ENCODE measurements around the gene TRIM62.
A peak's percentile ranks its signal among the peaks of the same experiment; 100 is the strongest.

The TRIM62 gene

DNA sequence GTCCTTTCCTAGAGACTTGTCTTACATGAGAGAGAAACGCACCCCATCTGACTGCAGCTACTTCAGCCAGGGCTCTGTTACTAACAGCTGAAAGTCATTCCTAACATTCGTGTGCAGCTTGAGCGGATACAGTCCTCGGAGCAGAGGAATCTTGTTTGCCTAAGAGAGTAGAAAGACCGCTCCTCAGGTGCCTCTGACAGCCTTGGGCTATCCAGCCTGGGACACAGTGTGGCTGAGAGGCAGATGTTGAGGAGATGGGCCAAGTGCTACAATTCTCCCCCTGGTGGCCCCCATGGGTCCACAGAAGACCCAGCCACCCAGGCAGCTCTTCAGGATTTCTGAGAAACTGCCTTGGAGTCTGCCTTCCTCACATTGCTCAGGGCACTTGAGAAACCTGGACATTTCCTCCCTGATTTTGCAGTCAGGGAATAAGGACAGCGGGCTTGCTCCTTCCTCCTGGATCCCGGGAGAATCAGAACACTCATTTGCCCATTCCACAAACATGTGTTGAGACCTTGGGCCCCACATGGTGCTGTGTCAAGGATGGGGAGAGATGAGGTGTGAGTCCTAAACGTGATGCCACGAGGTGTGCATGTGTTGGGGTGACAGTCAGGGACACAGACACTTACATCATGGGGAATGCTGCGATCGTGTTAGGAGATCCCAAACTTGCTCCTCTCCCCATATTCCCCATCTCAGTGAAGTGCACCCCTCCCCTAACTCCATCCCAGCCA lies 13.1 kb downstream of the TRIM62 start:
- Histone ChIP-seq H2BK120ac (ENCODE audit: insufficient read depth, low read length, poor library complexity) (no peak overlapping the region), H4K8ac (ENCODE audit: low read depth, low read length) (no peak overlapping the region), H3K4me2 (ENCODE audit: low read length) (no peak overlapping the region), H3K9ac (ENCODE audit: low read length) (no peak overlapping the region), H4K91ac (ENCODE audit: low read depth, low read length) (no peak overlapping the region), H3K4me1 (ENCODE audit: control insufficient read depth in 1 of 2, insufficient read depth in 2 of 2, low read length in 2 of 2) (peaks cover 12 to 26% of the 10 kb centered on the region in 2 experiments), H2AFZ (ENCODE audit: insufficient read depth, low read length, poor library complexity) (no peak overlapping the region), H2BK5ac (ENCODE audit: low read depth, low read length, poor library complexity) (no peak overlapping the region), H3K79me1 (ENCODE audit: low read length) (peaks cover 10% of the 10 kb centered on the region), H3K36me3 (ENCODE audit: control insufficient read depth in 1 of 2, insufficient read depth in 2 of 2, low read length in 2 of 2) (no peaks in the 10 kb centered on the region), H3K27ac (ENCODE audit: low read depth, low read length) (no peak overlapping the region), H2AK5ac (ENCODE audit: low read length) (no peak overlapping the region), H3K79me2 (ENCODE audit: control insufficient read depth, insufficient read depth, low read length, poor library complexity) (no peaks in the 10 kb centered on the region), H3K9me3 (ENCODE audit: insufficient read depth, low read depth, low read length) (peaks cover 2% of the 10 kb centered on the region), H3K23ac (ENCODE audit: low read length) (no peak overlapping the region), H3K4ac (ENCODE audit: low read depth, low read length) (no peak overlapping the region), H3K14ac (ENCODE audit: low read length) (no peak overlapping the region), H3K18ac (ENCODE audit: low read length) (no peak overlapping the region), H3K27me3 (ENCODE audit: insufficient read depth, low read length) (no peaks in the 10 kb centered on the region), H4K12ac (ENCODE audit: low read depth, low read length) (no peak overlapping the region), H3K4me3 (ENCODE audit: low read depth, low read length) (no peak overlapping the region), H2BK12ac (ENCODE audit: low read length) (no peak overlapping the region)
- DNase-seq = peak; percentile 93 to 97
- WGBS (ENCODE audit: extremely low coverage, insufficient coverage, insufficient read length) = no CpG with 5 or more reads among the region's 11 CpGs

- no peak overlapping the region for H2BK5ac ChIP-seq (ENCODE audit: low read depth, low read length, poor library complexity)
These were observed 14.0 kb downstream of the TRIM62 start for GRCh38 chr1:33167650-33168447.

GRCh38 chr1:33165809-33166208 lies 16.0 kb downstream of the TRIM62 start:
- H3K9me3 ChIP-seq (ENCODE audit: insufficient read depth, low read depth, low read length) = peaks cover 2% of the 10 kb centered on the region
- no peaks in the 10 kb centered on the region for H3K79me2 ChIP-seq (ENCODE audit: control insufficient read depth, insufficient read depth, low read length, poor library complexity)
- peak overlapping the region; percentile 53 for H2BK12ac ChIP-seq (ENCODE audit: low read length)
- H3K27me3 ChIP-seq (ENCODE audit: insufficient read depth, low read length) = no peaks in the 10 kb centered on the region
- no peak overlapping the region for H3K18ac ChIP-seq (ENCODE audit: low read length)
- no peak overlapping the region for H3K4me3 ChIP-seq (ENCODE audit: low read depth, low read length)
- no peak overlapping the region for H3K23ac ChIP-seq (ENCODE audit: low read length)
- peaks cover 17 to 35% of the 10 kb centered on the region in 2 experiments for H3K4me1 ChIP-seq (ENCODE audit: control insufficient read depth in 1 of 2, insufficient read depth in 2 of 2, low read length in 2 of 2)
- H4K91ac ChIP-seq (ENCODE audit: low read depth, low read length) = no peak overlapping the region
- H4K12ac ChIP-seq (ENCODE audit: low read depth, low read length) = no peak overlapping the region
- peaks cover 12% of the 10 kb centered on the region for H3K79me1 ChIP-seq (ENCODE audit: low read length)
- H3K9ac ChIP-seq (ENCODE audit: low read length) = no peak overlapping the region
- no peak overlapping the region for H2AK5ac ChIP-seq (ENCODE audit: low read length)
- no peak overlapping the region for H2BK120ac ChIP-seq (ENCODE audit: insufficient read depth, low read length, poor library complexity)
- no peak overlapping the region for H2BK5ac ChIP-seq (ENCODE audit: low read depth, low read length, poor library complexity)
- no peaks in the 10 kb centered on the region for H3K36me3 ChIP-seq (ENCODE audit: control insufficient read depth in 1 of 2, insufficient read depth in 2 of 2, low read length in 2 of 2)
- no peak overlapping the region for H4K8ac ChIP-seq (ENCODE audit: low read depth, low read length)
- no CpG with 5 or more reads among the region's 6 CpGs for WGBS (ENCODE audit: extremely low coverage, insufficient coverage, insufficient read length)
- no peak overlapping the region for H3K4me2 ChIP-seq (ENCODE audit: low read length)
- no peak overlapping the region for H3K4ac ChIP-seq (ENCODE audit: low read depth, low read length)
- DNase-seq = no peak
- no peak overlapping the region for H3K27ac ChIP-seq (ENCODE audit: low read depth, low read length)
- no peak overlapping the region for H2AFZ ChIP-seq (ENCODE audit: insufficient read depth, low read length, poor library complexity)
- H3K14ac ChIP-seq (ENCODE audit: low read length) = no peak overlapping the region

More at GRCh38 chr1:33167650-33168447, 14.0 kb downstream of the TRIM62 start:
- peaks cover 2% of the 10 kb centered on the region for H3K9me3 ChIP-seq (ENCODE audit: insufficient read depth, low read depth, low read length)
- peak; percentile 80 to 89 for DNase-seq
- no peaks in the 10 kb centered on the region for H3K79me2 ChIP-seq (ENCODE audit: control insufficient read depth, insufficient read depth, low read length, poor library complexity)
- H3K36me3 ChIP-seq (ENCODE audit: control insufficient read depth in 1 of 2, insufficient read depth in 2 of 2, low read length in 2 of 2) = no peaks in the 10 kb centered on the region
- H2BK120ac ChIP-seq (ENCODE audit: insufficient read depth, low read length, poor library complexity) = peak overlapping the region; percentile 19
- H2AFZ ChIP-seq (ENCODE audit: insufficient read depth, low read length, poor library complexity) = no peak overlapping the region
- peaks cover 10% of the 10 kb centered on the region for H3K79me1 ChIP-seq (ENCODE audit: low read length)
- no CpG with 5 or more reads among the region's 4 CpGs for WGBS (ENCODE audit: extremely low coverage, insufficient coverage, insufficient read length)
- no peak overlapping the region for H4K12ac ChIP-seq (ENCODE audit: low read depth, low read length)
- H2AK5ac ChIP-seq (ENCODE audit: low read length) = peak overlapping the region; percentile 23
- no peak overlapping the region for H4K8ac ChIP-seq (ENCODE audit: low read depth, low read length)
- H3K14ac ChIP-seq (ENCODE audit: low read length) = no peak overlapping the region
- H3K9ac ChIP-seq (ENCODE audit: low read length) = no peak overlapping the region
- peaks cover 13 to 32% of the 10 kb centered on the region in 2 experiments for H3K4me1 ChIP-seq (ENCODE audit: control insufficient read depth in 1 of 2, insufficient read depth in 2 of 2, low read length in 2 of 2)
- H3K4me2 ChIP-seq (ENCODE audit: low read length) = no peak overlapping the region
- no peak overlapping the region for H2BK12ac ChIP-seq (ENCODE audit: low read length)
- H3K4ac ChIP-seq (ENCODE audit: low read depth, low read length) = no peak overlapping the region
- no peak overlapping the region for H3K4me3 ChIP-seq (ENCODE audit: low read depth, low read length)
- no peak overlapping the region for H3K27ac ChIP-seq (ENCODE audit: low read depth, low read length)
- H3K27me3 ChIP-seq (ENCODE audit: insufficient read depth, low read length) = no peaks in the 10 kb centered on the region
- no peak overlapping the region for H3K18ac ChIP-seq (ENCODE audit: low read length)
- no peak overlapping the region for H4K91ac ChIP-seq (ENCODE audit: low read depth, low read length)
- no peak overlapping the region for H3K23ac ChIP-seq (ENCODE audit: low read length)

DNA sequence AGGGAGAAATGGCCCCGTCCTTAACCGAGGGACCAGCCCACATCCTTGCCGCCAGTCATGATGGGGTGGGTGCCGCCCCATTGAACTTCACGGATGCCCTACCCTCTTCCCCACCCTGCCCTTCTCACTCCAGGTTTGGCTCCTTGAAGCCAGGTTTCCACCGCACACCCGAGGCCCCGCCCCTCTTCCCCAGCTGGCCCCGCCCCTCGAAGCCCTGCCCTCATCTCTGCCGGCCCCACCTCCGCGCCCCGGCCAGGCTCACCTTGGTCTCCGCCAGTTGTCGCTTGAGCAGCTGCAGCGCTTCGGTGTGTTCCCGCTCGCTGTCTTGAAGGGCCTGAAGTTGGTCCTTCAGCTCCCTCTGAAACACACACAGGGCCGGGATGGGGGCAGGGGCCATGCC lies 16.6 kb downstream of the TRIM62 start:
- Histone ChIP-seq H3K4me3 (ENCODE audit: low read depth, low read length) (no peak overlapping the region), H3K79me1 (ENCODE audit: low read length) (peaks cover 12% of the 10 kb centered on the region), H3K14ac (ENCODE audit: low read length) (peak overlapping the region; percentile 51), H3K27ac (ENCODE audit: low read depth, low read length) (no peak overlapping the region), H2BK5ac (ENCODE audit: low read depth, low read length, poor library complexity) (peak overlapping the region; percentile 24), H4K8ac (ENCODE audit: low read depth, low read length) (peak overlapping the region; percentile 47), H3K36me3 (ENCODE audit: control insufficient read depth in 1 of 2, insufficient read depth in 2 of 2, low read length in 2 of 2) (no peaks in the 10 kb centered on the region), H2AK5ac (ENCODE audit: low read length) (peak overlapping the region; percentile 82), H3K4me2 (ENCODE audit: low read length) (no peak overlapping the region), H3K79me2 (ENCODE audit: control insufficient read depth, insufficient read depth, low read length, poor library complexity) (no peaks in the 10 kb centered on the region), H3K23ac (ENCODE audit: low read length) (no peak overlapping the region), H3K4me1 (ENCODE audit: control insufficient read depth in 1 of 2, insufficient read depth in 2 of 2, low read length in 2 of 2) (peaks cover 17 to 35% of the 10 kb centered on the region in 2 experiments), H3K9ac (ENCODE audit: low read length) (no peak overlapping the region), H3K9me3 (ENCODE audit: insufficient read depth, low read depth, low read length) (peaks cover 2% of the 10 kb centered on the region), H2BK120ac (ENCODE audit: insufficient read depth, low read length, poor library complexity) (peak overlapping the region; percentile 47), H2AFZ (ENCODE audit: insufficient read depth, low read length, poor library complexity) (no peak overlapping the region), H2BK12ac (ENCODE audit: low read length) (peak overlapping the region; percentile 48), H3K4ac (ENCODE audit: low read depth, low read length) (no peak overlapping the region), H4K91ac (ENCODE audit: low read depth, low read length) (peak overlapping the region; percentile 78), H4K12ac (ENCODE audit: low read depth, low read length) (no peak overlapping the region), H3K18ac (ENCODE audit: low read length) (peak overlapping the region; percentile 52), H3K27me3 (ENCODE audit: insufficient read depth, low read length) (no peaks in the 10 kb centered on the region)
- no CpG with 5 or more reads among the region's 21 CpGs for WGBS (ENCODE audit: extremely low coverage, insufficient coverage, insufficient read length)
- peak in 1 of 2 donors; percentile 51 for DNase-seq

Data from trophoblast cell (in vitro differentiated cells and primary cell).